HepG2 (cell line): ENCODE data around the gene CPM. TPM values are rescaled to one million over a fixed set of nuclear protein-coding genes. Genes with fewer than 3 reads are reported as not detected.

Experiments used
- BATF2 ChIP-seq: sonication (generic); formaldehyde crosslinking; IDR thresholded peaks from 2 replicates; pipeline ENCODE4 v1.8.0; 2022; ENCODE audit warnings: mild to moderate bottlenecking, missing genetic modification reagents, moderate library complexity
- BCL6 ChIP-seq: IDR thresholded peaks from 2 replicates; pipeline ENCODE4 v1.6.1; 2016; ENCODE audit warnings: missing genetic modification reagents, missing compliant biosample characterization
- FOXA1 ChIP-seq, 2 experiments: fragments of 450-650 bp in 1 of 2; sonication (generic) in 1 of 2; formaldehyde crosslinking in 1 of 2; IDR thresholded peaks; 2 replicates each; pipeline versions ENCODE4 v1.4.0 to v1.6.1; 2016 to 2020; ENCODE audit warnings: missing genetic modification reagents in 1 of 2
- KAT2B ChIP-seq: fragments of 150-350 bp; IDR thresholded peaks from 2 replicates; pipeline ENCODE4 v1.6.1; 2014; ENCODE audit warnings: low read depth, low read length, borderline replicate concordance
- LCORL ChIP-seq, 2 experiments: fragments of 450-650 bp in 1 of 2; sonication (generic) in 1 of 2; formaldehyde crosslinking in 1 of 2; IDR thresholded peaks; 2 replicates each; pipeline versions ENCODE4 v1.5.0 to v1.6.1; 2017 to 2020; ENCODE audit warnings: antibody characterized with exemption in 1 of 2, missing genetic modification reagents in 1 of 2
- NR2F1 ChIP-seq, 2 experiments: fragments of 450-650 bp in 1 of 2; formaldehyde crosslinking in 1 of 2; IDR thresholded peaks; 2 replicates each; pipeline versions ENCODE4 v1.5.0 to v1.6.1; 2016 to 2020; ENCODE audit warnings: mild to moderate bottlenecking in 1 of 2, missing compliant biosample characterization in 1 of 2, missing genetic modification reagents in 1 of 2, moderate library complexity in 1 of 2
- NR2F6 ChIP-seq, 2 experiments: IDR thresholded peaks; 2 replicates each; pipeline ENCODE4 v1.6.1; 2016; ENCODE audit warnings: antibody characterized with exemption in 1 of 2, mild to moderate bottlenecking in 1 of 2
- PHF20 ChIP-seq: sonication (generic); formaldehyde crosslinking; IDR thresholded peaks from 2 replicates; pipeline ENCODE4 v1.5.0; 2020; ENCODE audit warnings: mild to moderate bottlenecking, missing genetic modification reagents
- POGZ ChIP-seq: sonication (generic); formaldehyde crosslinking; IDR thresholded peaks from 2 replicates; pipeline ENCODE4 v1.4.0; 2020; ENCODE audit warnings: mild to moderate bottlenecking, missing genetic modification reagents
- SAP130 ChIP-seq: IDR thresholded peaks from 2 replicates; pipeline ENCODE4 v1.6.1; 2016; ENCODE audit warnings: low read depth
- TEAD2 ChIP-seq: sonication (generic); formaldehyde crosslinking; IDR thresholded peaks from 2 replicates; pipeline ENCODE4 v1.9.0; 2021; ENCODE audit warnings: missing genetic modification reagents
- ZEB1 ChIP-seq: IDR thresholded peaks from 2 replicates; pipeline ENCODE4 v1.6.1; 2012; ENCODE audit warnings: mild to moderate bottlenecking, low read depth, inconsistent platforms; ENCODE audit not compliant: insufficient replicate concordance
- ZNF224 ChIP-seq: sonication (generic); formaldehyde crosslinking; IDR thresholded peaks from 2 replicates; pipeline ENCODE4 v1.5.0; 2020; ENCODE audit warnings: mild to moderate bottlenecking, missing genetic modification reagents
- ZNF235 ChIP-seq: sonication (generic); formaldehyde crosslinking; IDR thresholded peaks from 2 replicates; pipeline ENCODE4 v1.8.1; 2023; ENCODE audit warnings: mild to moderate bottlenecking, missing genetic modification reagents, borderline replicate concordance
- ZNF292 ChIP-seq: sonication (generic); formaldehyde crosslinking; IDR thresholded peaks from 2 replicates; pipeline ENCODE4 v1.8.1; 2022; ENCODE audit warnings: mild to moderate bottlenecking, low read depth, missing genetic modification reagents, borderline replicate concordance
- ZNF30 ChIP-seq: sonication (generic); formaldehyde crosslinking; IDR thresholded peaks from 2 replicates; pipeline ENCODE4 v1.5.0; 2020; ENCODE audit warnings: mild to moderate bottlenecking, missing genetic modification reagents
- ZNF607 ChIP-seq: sonication (generic); formaldehyde crosslinking; IDR thresholded peaks from 2 replicates; pipeline ENCODE4 v1.5.1; 2020; ENCODE audit warnings: missing genetic modification reagents, mild to moderate bottlenecking, borderline replicate concordance
- ZNF775 ChIP-seq: sonication (generic); formaldehyde crosslinking; IDR thresholded peaks from 2 replicates; pipeline ENCODE4 v1.4.0; 2020; ENCODE audit warnings: missing genetic modification reagents, mild to moderate bottlenecking, moderate library complexity, borderline replicate concordance
- polyA plus RNA-seq, 8 experiments: library from polyadenylated mRNA; depleted of rRNA in 3 of 8; stranded (reverse) in 7 of 8; unstranded in 1 of 8; fragments of >200 nt; fragmentation: Illumina TruSeq in 4 of 8; extraction: Trizol in 4 of 8; gene quantifications; 2 replicates each; pipeline versions ENCODE4 v1.2.1 to v1.2.3, GENCODE V29; 2011 to 2016; ENCODE audit warnings: low read depth in 4 of 8, missing spikeins in 1 of 8, mixed read lengths in 1 of 8; ENCODE audit not compliant: insufficient read depth in 1 of 8
- total RNA-seq, 5 experiments: library from RNA; depleted of rRNA; stranded (reverse); fragments of >200 nt; fragmentation: Illumina TruSeq; extraction: Trizol; gene quantifications; 2 replicates each; pipeline ENCODE4 v1.2.3, GENCODE V29; 2016; ENCODE audit warnings: low read depth in 1 of 5
- TF ChIP-seq, protein P1 (sequence below): sonication (generic); formaldehyde crosslinking; IDR thresholded peaks from 2 replicates; pipeline ENCODE4 v1.5.0; 2020; ENCODE audit warnings: mild to moderate bottlenecking, missing genetic modification reagents
- TF ChIP-seq, protein P2 (sequence below): IDR thresholded peaks from 2 replicates; pipeline ENCODE4 v1.6.1; 2016; ENCODE audit warnings: low read depth, control low read depth
- TF ChIP-seq, protein P3 (sequence below): sonication (generic); formaldehyde crosslinking; IDR thresholded peaks from 2 replicates; pipeline ENCODE4 v1.5.1; 2020; ENCODE audit warnings: missing genetic modification reagents, mild to moderate bottlenecking, borderline replicate concordance

Gene CPM
- total and polyA plus RNA-seq, 2 of the 13 experiments (the other 11 are each of a cell fraction or from before 2014, with no cell fraction given), result not detected

- TF ChIP-seq LCORL (IDR thresholded peaks at IDR 0.05), result no peak
- peak; percentile 73 for TF ChIP-seq LCORL (CRISPR knock-in tag; IDR thresholded peaks at IDR 0.05)
- TF ChIP-seq KAT2B, result no peak
- TF ChIP-seq PHF20 (CRISPR knock-in tag), result 0 out of 2 replicates have a peak, but pooled peaks have one; percentile 20
- TF ChIP-seq FOXA1 (IDR thresholded peaks at IDR 0.05), result no peak
- TF ChIP-seq FOXA1 (CRISPR knock-in tag; IDR thresholded peaks at IDR 0.05), result 0 out of 2 replicates have a peak, but pooled peaks have one; percentile 4
- no peak for TF ChIP-seq ZEB1
- TF ChIP-seq, protein P1, sequence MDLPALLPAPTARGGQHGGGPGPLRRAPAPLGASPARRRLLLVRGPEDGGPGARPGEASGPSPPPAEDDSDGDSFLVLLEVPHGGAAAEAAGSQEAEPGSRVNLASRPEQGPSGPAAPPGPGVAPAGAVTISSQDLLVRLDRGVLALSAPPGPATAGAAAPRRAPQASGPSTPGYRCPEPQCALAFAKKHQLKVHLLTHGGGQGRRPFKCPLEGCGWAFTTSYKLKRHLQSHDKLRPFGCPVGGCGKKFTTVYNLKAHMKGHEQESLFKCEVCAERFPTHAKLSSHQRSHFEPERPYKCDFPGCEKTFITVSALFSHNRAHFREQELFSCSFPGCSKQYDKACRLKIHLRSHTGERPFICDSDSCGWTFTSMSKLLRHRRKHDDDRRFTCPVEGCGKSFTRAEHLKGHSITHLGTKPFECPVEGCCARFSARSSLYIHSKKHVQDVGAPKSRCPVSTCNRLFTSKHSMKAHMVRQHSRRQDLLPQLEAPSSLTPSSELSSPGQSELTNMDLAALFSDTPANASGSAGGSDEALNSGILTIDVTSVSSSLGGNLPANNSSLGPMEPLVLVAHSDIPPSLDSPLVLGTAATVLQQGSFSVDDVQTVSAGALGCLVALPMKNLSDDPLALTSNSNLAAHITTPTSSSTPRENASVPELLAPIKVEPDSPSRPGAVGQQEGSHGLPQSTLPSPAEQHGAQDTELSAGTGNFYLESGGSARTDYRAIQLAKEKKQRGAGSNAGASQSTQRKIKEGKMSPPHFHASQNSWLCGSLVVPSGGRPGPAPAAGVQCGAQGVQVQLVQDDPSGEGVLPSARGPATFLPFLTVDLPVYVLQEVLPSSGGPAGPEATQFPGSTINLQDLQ (CRISPR knock-in tag), result peak; percentile 53; the same call in 1 of the 2 replicates
- peak; percentile 57 for TF ChIP-seq ZNF292 (CRISPR knock-in tag)
- TF ChIP-seq SAP130, result peak; percentile 96
- TF ChIP-seq BATF2 (CRISPR knock-in tag), result no peak
- TF ChIP-seq ZNF224 (CRISPR knock-in tag), result no peak
- peak; percentile 88 for TF ChIP-seq NR2F6 (IDR thresholded peaks at IDR 0.05)
- peak; percentile 96 for TF ChIP-seq NR2F6 (CRISPR knock-in tag; IDR thresholded peaks at IDR 0.05)
- TF ChIP-seq ZNF607 (CRISPR knock-in tag), result no peak
- peak; percentile 78 for TF ChIP-seq BCL6 (CRISPR knock-in tag)
- TF ChIP-seq TEAD2, result no peak
- TF ChIP-seq NR2F1 (CRISPR knock-in tag; IDR thresholded peaks at IDR 0.05), result peak; percentile 87 to 89
- TF ChIP-seq POGZ (CRISPR knock-in tag), result peak; percentile 69; the same call in 1 of the 2 replicates
- TF ChIP-seq, protein P2, sequence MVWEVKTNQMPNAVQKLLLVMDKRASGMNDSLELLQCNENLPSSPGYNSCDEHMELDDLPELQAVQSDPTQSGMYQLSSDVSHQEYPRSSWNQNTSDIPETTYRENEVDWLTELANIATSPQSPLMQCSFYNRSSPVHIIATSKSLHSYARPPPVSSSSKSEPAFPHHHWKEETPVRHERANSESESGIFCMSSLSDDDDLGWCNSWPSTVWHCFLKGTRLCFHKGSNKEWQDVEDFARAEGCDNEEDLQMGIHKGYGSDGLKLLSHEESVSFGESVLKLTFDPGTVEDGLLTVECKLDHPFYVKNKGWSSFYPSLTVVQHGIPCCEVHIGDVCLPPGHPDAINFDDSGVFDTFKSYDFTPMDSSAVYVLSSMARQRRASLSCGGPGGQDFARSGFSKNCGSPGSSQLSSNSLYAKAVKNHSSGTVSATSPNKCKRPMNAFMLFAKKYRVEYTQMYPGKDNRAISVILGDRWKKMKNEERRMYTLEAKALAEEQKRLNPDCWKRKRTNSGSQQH (CRISPR knock-in tag), result peak; percentile 61; the same call in 1 of the 2 replicates
- no peak for TF ChIP-seq ZNF30
- TF ChIP-seq ZNF235 (CRISPR knock-in tag), result no peak
- TF ChIP-seq, protein P3, sequence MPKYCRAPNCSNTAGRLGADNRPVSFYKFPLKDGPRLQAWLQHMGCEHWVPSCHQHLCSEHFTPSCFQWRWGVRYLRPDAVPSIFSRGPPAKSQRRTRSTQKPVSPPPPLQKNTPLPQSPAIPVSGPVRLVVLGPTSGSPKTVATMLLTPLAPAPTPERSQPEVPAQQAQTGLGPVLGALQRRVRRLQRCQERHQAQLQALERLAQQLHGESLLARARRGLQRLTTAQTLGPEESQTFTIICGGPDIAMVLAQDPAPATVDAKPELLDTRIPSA, result 0 out of 2 replicates have a peak, but pooled peaks have one; percentile 7
- TF ChIP-seq ZNF775 (CRISPR knock-in tag), result 0 out of 2 replicates have a peak, but pooled peaks have one; percentile 28
Measured at GRCh38 chr12:68808388-68809189, 124.4 kb downstream of the CPM start (continued).
